Ishikawa (cell line): Measurements from ENCODE around the gene ZNF488.

Experiments used
- CEBPB ChIP-seq: IDR thresholded peaks from 2 replicates; pipeline ENCODE4 v1.6.1; 2012
- CREB1 ChIP-seq: IDR thresholded peaks from 2 replicates; pipeline ENCODE4 v1.6.1; 2012; ENCODE audit warnings: low read depth
- EGR1 ChIP-seq: IDR thresholded peaks from 2 replicates; pipeline ENCODE4 v1.6.1; 2012
- EP300 ChIP-seq: IDR thresholded peaks from 2 replicates; pipeline ENCODE4 v1.6.1; 2012; ENCODE audit warnings: borderline replicate concordance
- FOXM1 ChIP-seq: IDR thresholded peaks from 2 replicates; pipeline ENCODE4 v1.6.1; 2012; ENCODE audit warnings: low read depth, borderline replicate concordance
- MAX ChIP-seq: IDR thresholded peaks from 2 replicates; pipeline ENCODE4 v1.6.1; 2012
- NFIC ChIP-seq: IDR thresholded peaks from 2 replicates; pipeline ENCODE4 v1.6.1; 2012
- RAD21 ChIP-seq: IDR thresholded peaks from 2 replicates; pipeline ENCODE4 v1.6.1; 2012; ENCODE audit warnings: low read depth
- REST ChIP-seq: IDR thresholded peaks from 2 replicates; pipeline ENCODE4 v1.6.1; 2012; ENCODE audit warnings: low read depth, mild to moderate bottlenecking
- TAF1 ChIP-seq: IDR thresholded peaks from 2 replicates; pipeline ENCODE4 v1.6.1; 2012; ENCODE audit warnings: low read depth, mild to moderate bottlenecking
- TCF12 ChIP-seq: IDR thresholded peaks from 2 replicates; pipeline ENCODE4 v1.6.1; 2012; ENCODE audit warnings: low read depth
- TEAD4 ChIP-seq: IDR thresholded peaks from 2 replicates; pipeline ENCODE4 v1.6.1; 2012
- USF1 ChIP-seq: IDR thresholded peaks from 2 replicates; pipeline ENCODE4 v1.6.1; 2012
- YY1 ChIP-seq: IDR thresholded peaks from 2 replicates; pipeline ENCODE4 v1.6.1; 2012; ENCODE audit warnings: low read depth
- ZBTB7A ChIP-seq: IDR thresholded peaks from 2 replicates; pipeline ENCODE4 v1.6.1; 2012; ENCODE audit warnings: low read depth

The ZNF488 gene

GRCh38 chr10:47336387-47337134 lies 47.5 kb downstream of the ZNF488 start:
- TF ChIP-seq CREB1 (no peak), NFIC (no peak), TAF1 (no peak), RAD21 (no peak), EGR1 (no peak)

- TF ChIP-seq MAX (no peak), YY1 (no peak), TCF12 (no peak), FOXM1 (no peak), USF1 (no peak), EP300 (no peak), ZBTB7A (no peak), CEBPB (no peak), REST (no peak), EGR1 (no peak), TAF1 (no peak), CREB1 (no peak), NFIC (no peak)
Measured at GRCh38 chr10:47335906-47336305, 48.2 kb downstream of the ZNF488 start.

- no peak for TF ChIP-seq CEBPB
- no peak for TF ChIP-seq YY1
- TF ChIP-seq FOXM1 = no peak
- TF ChIP-seq CREB1 = no peak
- no peak for TF ChIP-seq EP300
- no peak for TF ChIP-seq MAX
- TF ChIP-seq EGR1 = no peak
- TF ChIP-seq REST = no peak
- TF ChIP-seq TAF1 = no peak
- TF ChIP-seq TCF12 = no peak
- TF ChIP-seq ZBTB7A = no peak
- no peak for TF ChIP-seq NFIC
- no peak for TF ChIP-seq RAD21
- TF ChIP-seq USF1 = no peak
- no peak for TF ChIP-seq TEAD4
Measured at GRCh38 chr10:47334466-47335295, 49.4 kb downstream of the ZNF488 start.

GRCh38 chr10:47333532-47333931 lies 50.6 kb downstream of the ZNF488 start:
- TF ChIP-seq YY1 (no peak), EP300 (no peak)

- TF ChIP-seq TEAD4 (no peak), TAF1 (no peak), EP300 (no peak), NFIC (no peak), FOXM1 (no peak), REST (no peak), USF1 (no peak), CREB1 (no peak), ZBTB7A (no peak)
Measured at GRCh38 chr10:47332946-47333345, 51.1 kb downstream of the ZNF488 start.
